GM19397 (cell line): ENCODE measurements around the gene OSBPL5.

ENCODE experiments used
- ATAC-seq: cut with Tn5 transposase; IDR thresholded peaks from one replicate; pipeline ENCODE4 v1.9.1; 2021; ENCODE audit warnings: mild to moderate bottlenecking, moderate library complexity; ENCODE audit not compliant: unreplicated experiment

OSBPL5 gene

DNA sequence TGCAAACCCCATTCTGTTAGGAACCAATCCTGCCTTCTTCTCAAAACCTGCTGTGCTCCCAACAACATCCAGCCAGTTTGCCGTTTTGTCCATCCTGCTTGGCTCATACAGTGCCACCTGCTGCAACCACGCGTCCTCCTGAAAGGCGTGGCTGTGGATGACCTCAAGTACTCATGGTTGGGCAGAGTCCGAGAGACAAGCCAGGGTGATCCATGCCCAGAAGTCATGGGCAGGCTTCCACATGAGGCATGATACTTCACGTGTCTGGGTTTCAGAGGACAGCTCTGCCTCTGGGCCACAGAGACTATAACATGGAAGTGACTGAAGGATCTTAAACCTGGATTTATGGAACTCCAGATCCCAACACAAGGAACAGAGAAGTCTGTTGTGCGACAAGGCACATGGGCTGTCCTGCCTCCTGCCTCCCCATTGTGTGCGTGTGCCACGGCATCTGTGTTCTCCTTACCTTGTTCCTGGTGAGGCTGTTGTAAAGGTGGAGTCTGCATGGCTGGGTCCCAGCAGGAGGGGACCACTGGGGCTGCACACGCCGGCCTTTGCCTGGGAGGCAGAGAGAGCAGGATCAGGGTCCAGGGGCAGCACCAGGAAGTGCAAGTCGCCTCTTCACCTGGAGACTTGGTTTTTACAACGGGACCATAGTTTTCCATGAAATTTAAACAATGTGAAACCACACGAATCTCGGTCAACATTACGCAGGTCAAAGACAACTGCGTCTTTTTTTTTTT lies 123.2 kb downstream of the OSBPL5 start:
- no peak for ATAC-seq

GRCh38 chr11:3040881-3041280 lies 124.2 kb downstream of the OSBPL5 start:
- no peak for ATAC-seq

DNA sequence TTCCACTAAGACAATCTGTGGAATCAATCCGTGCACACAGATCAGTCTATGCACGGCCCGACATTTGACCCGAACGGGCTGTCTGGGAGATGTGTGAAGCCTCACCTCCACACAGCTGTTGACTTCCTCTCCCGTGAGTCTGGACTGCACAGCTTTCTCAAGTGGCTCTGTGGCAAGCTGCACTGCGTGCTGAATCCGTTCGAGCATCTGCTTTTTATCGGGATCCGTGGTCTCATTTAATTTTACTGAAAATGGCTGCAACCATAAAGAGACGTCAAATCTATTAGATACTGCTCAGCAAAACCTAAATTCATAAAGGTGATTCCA lies 127.2 kb downstream of the OSBPL5 start:
- no peak for ATAC-seq
